Stimulated activated CD4-positive, alpha-beta T cell treated with anti-CD3 and anti-CD28 coated beads, Interleukin-4, amount 100 ng/mL, for 1 hour (primary cell): ENCODE results near the gene ADM.
A peak's percentile ranks its signal among the peaks of the same experiment; 100 is the strongest.
"Not testable (repeated sequence)": the region's sequence is repeated elsewhere in the genome, so short reads cannot be mapped to it uniquely, and the experiment has no call there.

Source experiments
- DNase-seq: peaks from one replicate; pipeline ENCODE4 v3.0.0-alpha.2; 2020

Gene ADM, protein sequence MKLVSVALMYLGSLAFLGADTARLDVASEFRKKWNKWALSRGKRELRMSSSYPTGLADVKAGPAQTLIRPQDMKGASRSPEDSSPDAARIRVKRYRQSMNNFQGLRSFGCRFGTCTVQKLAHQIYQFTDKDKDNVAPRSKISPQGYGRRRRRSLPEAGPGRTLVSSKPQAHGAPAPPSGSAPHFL

DNA sequence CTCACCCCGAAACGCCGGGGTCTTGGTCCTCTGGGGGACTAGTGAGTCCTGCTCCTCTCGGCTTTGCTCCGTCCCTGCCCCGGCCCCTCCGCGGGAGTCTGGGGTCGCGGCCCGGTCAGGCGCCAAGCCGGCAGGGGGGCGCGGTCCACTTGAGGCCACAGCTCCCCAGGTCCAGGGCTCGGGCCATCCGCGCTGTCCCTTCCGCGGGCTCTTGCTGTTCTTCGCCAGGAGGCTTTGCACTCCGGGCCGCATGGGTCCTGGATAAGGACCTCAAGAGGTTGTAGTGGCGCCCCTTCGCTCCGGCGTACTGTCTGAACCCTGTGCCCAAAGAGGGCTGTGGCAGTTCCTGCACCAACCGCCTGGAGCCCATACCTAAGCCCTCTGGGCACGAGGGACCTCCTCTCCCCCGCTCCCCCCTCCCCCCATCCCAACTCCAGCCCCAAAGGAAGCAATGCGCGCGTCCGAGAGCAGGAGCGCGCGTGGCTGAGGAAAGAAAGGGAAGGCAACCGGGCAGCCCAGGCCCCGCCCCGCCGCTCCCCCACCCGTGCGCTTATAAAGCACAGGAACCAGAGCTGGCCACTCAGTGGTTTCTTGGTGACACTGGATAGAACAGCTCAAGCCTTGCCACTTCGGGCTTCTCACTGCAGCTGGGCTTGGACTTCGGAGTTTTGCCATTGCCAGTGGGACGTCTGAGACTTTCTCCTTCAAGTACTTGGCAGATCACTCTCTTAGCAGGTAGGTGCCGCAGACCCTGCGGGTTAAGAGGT, at the start of gene ADM:
Gene ADM, plus strand, starts transcription at position 579 of the 767 bp plus-strand sequence. CDS start 628 bp downstream, outside the sequence.
- DNase-seq, result peak; percentile 37

DNA sequence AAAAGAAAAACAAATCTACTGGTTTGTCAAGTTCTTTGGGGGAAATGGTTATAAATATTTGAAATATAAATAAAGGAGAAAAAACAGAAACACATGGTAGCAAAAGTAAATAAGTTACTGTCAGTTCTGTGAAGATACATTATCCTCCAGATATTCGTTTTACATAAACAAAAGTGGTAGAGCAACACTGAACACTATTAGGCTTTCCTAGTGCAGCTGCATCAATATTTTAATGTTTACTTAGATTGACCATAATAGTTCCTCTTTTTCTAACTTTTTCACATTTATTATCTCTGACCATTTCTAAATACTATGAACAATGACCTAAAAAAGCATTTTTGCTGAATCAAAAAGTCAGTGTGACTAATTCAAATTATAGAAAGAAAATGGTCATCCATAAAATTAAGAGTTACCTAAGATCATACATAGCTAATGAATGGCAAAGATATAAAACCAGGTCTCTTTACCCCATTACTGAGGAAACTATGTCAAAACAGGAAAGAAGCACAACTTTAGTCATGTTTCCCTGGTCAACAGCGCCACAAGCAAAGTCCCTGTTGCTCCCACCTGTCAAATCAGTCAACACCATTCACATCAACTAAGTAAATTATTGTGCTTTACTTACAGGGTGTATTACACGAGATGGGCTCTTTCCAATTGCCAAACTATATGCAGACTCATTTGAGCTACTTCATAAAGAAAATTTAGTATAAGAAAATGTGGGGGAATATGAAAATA, 49.3 kb upstream of the ADM start:
- DNase-seq, result no peak

DNA sequence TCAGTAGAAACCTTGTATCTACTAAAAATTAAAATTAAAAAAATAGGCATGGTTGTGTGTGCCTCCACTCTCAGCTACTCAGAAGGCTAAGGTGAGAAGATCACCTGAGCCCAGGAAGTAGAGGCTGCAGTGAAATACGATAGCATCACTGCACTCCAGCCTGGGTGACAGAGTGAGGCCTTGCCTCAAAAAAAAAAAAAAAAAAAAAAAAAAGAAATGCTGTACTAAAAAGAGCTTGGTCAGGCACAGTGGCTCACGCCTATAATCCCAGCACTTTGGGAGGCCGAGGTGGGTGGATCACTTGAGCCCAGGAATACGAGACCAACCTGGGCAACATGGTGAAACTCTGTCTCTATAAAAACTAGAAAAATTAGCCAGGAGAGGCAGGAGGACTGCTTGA, 47.4 kb upstream of the ADM start:
- DNase-seq, result no peak

DNA sequence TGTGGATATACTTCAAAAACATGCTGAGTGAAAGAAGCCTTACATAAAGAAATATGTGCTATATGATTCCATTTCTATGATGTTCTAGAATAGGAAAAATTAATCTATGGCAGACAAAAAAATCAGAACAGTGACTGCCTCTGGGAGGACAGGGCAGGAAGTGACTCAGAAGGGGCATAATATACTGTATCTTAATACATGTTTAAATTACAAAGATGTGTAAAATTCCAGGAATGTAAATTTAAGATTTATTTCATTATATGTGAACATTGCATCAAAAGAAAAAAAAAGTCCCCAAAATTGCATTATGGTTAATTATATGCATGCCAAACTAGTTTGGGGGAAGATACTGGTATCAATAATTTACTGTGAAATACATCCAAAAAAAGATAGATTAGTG, 43.1 kb upstream of the ADM start:
- no peak for DNase-seq

DNA sequence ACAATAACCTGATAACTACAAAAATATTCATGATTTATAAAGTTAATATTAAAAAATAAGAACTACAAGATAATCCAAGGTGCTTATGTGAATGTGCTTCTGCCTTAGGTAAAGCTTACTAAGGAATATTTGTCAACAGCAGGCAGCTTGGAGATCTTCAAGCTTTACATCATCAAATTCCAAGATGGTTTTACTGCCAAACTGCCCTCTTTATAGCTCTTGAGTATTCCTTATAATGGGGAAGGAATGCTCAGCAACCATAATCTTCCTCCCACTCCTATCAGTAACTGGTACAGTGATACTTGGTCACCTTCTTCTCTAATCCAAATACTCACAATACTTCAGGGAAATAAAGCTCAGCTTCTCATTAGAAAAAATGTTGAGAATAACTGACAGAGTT, 40.9 kb upstream of the ADM start:
- no peak for DNase-seq

DNA sequence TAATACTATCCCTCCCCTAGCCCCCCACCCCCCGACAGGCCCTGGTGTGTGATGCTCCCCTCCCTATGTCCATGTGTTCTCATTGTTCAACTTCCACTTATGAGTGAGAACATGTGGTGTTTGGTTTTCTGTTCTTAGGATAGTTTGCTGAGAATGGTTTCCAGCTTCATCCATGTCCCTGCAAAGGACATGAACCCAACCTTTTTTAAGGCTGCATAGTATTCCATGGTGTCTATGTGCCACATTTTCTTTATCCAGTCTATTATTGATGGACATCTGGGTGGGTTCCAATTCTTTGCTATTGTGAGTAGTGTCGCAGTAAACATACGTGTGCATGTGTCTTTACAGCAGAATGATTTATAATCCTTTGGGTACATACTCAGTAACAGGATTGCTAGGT, 40.2 kb upstream of the ADM start:
- not testable (repeated sequence) for DNase-seq

DNA sequence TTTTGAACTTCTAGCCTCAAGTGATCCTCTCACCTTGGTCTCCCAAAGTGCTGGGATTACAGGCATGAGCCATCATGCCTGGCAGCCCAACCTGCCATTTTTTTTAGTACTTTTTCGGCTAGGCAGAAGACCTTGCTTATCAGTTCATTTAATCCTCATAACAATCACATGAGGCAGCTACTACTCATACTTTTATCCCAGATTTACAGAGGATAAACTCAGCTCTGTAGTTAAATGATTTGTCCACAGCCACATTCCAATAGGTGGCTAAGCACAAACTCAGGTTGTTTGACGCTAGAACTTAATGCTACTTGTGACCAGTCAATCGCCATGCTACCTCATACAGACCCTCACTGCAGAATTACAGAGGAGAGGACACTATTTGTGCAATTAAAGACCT, 38.9 kb upstream of the ADM start:
- no peak for DNase-seq

DNA sequence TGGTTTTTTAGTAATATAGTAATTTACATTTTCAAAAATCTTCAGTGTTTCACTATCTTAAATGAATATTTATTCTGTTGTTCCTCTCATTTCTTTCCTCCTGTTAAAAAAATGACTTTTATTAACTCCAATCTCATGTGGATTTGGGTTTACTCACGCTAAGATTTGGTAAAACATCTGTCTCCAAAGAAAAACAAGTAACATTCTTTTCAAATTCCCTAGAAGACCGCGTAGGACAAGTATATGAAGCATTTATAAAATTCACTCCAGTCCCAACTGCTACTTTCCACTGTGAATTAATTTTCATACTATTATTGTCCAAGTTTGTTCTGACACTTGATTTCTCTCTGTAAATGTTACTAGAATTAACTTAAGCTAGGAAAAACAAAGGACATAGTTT, 37.1 kb upstream of the ADM start:
- DNase-seq, result no peak

DNA sequence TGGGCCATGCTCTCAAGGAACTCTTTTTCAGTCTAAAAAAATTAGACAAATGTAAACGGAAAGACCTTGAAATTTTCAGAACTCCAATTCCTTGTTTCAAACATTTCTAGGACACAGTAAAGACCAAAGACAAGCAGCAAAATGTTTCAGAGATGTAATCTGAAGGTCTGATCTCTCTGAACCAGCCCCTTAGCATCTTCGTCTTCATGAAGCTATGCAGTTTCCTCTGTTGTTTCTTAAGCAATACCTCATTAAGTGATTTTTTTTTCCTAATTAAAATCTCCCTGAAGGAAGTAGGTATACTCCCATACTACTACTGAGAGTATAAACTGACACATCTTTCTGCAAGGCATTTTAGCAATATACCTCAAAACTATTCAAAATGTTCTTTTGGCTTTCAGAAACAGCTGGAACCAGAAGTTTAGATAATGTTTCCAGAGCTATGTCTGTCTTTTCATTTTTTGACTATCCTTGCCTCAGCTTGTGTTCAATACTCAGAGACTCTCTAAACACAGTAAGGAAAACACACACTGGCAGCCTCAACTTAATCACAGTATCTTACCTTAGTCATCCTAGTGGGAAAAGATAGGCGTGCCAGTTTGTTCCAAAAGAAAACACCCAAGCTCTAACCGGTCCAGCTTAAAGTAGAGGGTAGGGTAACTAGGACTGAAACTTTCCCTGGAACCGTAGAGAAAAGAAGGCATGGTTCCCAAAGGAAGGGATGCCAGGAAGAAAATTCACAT, 36.0 kb upstream of the ADM start:
- DNase-seq, result no peak

DNA sequence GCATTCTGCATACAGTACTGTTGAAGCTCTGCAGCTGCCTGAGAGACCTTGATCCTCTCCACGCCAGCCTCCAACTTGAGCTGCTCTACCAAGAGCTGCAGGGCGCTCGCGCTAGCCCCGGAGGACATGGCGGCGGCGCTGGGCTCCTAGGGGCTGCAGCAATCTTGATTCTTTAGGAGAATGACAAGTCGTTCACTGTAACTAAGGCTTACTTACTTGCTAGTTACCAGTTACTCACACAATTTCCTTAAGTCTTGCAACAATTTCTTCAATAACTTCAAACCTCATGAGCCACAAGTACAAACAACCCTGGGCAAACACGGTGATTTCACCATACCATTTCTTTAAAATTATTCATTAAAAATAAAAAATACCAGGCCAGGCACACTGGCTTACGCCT, 32.7 kb upstream of the ADM start:
- no peak for DNase-seq

DNA sequence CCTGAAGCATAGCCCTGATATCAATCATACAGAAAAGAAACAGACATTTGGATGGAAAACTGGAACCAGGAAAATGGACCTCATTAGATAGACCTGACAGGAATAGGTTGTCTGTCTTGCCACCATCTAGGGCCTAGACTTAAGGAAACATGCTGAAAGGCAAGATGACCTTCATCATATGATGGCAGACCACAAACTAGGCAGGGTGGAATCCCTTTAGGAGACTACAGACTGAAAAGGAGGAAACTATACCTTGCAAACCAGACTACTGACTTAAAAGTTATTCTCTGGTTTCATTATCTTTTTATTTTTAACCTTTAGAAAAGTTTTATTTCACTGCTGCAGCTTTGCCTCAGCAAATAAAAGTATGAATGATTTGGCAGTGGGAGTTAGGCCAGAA, 31.1 kb upstream of the ADM start:
- DNase-seq, result no peak

DNA sequence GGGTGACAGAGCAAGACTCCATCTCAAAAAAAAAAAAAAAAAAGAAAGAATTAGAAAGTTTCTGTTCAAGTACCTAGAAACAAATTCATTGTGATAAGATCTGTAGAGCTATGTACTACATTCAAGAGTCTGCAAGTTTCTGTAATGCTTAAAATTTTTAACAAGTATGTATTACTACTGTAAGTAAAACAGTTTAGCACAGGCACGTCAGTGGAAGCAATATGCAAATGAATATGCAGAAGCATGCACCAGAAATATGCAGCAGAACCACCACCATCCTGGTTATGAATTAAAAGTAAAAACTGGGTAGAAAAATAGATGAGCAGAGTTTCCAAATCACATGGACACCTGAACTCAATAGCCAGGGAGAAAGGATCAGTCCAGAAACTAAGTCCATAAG, 30.1 kb upstream of the ADM start:
- no peak for DNase-seq

DNA sequence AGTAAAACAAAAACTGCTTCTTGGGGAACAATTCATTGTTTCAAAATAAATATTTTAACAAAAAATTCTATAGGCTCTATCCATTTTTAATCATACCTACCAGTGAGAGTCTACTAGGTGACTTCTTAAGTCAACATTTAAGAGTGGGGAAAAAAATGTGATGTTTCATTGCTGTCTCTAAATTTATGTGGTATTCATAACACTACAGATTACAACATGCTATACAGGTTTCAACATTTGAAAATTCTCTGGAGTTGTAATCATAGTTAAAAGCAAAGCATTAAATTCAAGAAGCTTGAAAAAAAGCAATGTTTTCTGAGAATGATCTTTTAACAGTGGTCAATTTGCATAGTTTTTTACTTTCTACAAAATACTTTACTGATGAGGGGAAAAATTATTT, 29.2 kb upstream of the ADM start:
- DNase-seq, result no peak

DNA sequence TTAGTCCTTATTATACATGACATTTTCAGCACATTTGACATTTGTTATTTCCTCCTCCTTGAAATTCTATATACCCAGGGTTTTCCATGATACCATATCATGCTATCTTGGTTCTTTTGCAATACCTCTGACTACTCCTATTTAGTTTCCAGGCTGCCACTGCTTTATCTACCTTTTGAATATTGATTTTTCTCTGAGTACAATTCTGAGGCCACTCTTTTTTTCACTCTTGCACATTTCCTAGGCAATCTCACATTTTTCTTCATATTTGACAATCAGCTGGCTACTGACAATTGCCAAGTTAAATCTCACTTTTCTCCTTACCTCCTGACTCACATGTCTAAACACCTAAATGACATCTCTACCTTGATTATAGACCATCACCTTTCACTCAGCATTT, 22.8 kb upstream of the ADM start:
- no peak for DNase-seq

DNA sequence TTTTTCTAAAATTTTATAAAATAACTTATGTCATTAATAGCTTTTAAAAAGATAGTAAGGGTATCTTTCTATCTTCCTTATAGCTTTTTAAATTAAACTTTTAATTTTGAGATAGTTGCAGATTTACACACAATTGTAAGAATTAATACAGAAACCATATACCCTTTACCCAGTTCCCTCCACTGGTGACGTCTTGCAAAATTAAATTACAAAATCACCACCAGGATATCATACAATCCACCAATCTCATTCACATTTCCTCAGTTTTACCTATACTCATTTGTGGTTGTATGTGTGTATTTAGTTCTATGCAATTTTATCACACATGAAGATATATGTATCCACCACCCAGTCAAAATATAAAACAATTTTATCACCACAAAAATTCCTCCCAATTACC, 20.9 kb upstream of the ADM start:
- DNase-seq, result no peak

DNA sequence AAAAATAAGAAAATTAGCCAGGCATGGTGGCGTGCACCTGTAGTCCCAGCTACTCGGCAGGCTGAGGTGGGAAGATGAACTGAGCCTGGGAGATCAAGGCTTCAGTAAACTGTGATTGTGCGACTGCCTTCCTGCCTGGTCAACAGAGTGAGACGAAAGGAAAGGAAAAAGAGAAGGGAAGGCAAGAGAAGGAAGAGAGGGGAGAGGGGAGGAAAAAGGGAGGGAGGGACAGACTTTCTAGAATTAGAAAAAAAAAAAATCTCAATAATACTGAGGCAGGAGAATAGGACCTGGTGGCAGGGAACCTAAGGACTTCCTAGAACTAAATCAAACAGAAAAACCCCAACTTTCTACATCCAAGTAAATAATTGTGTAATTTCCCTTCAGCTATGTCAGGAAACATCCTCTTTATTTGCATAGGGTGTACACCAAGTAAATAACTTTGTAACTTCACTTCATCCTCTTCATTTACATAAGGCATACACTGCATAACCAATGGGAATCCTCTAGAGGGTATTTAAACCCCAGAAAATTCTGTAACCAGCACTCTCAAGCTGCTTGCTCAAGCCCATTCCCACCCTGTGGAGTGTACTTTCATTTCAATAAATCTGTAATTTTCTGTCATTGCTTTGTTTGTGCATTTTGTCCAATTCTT, 19.6 kb upstream of the ADM start:
- no peak for DNase-seq

DNA sequence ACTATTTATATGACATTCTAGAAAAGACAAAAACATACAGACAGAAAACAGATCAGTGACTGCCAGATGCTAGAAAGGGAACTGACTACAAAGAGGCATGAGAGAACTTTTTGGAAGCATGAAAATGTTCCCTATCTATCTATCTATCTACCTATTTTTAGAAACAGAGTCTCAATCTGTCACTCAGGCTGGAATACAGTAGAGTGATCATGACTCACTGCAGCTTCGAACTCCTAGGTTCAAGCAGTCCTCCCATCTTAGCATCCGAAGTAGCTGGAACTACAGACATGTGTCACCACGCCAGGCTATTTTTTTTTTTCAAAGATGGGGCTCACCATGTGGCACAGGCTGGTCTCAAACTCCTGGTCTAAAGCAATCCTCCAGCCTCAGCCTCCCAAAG, 17.7 kb upstream of the ADM start:
- DNase-seq, result no peak

DNA sequence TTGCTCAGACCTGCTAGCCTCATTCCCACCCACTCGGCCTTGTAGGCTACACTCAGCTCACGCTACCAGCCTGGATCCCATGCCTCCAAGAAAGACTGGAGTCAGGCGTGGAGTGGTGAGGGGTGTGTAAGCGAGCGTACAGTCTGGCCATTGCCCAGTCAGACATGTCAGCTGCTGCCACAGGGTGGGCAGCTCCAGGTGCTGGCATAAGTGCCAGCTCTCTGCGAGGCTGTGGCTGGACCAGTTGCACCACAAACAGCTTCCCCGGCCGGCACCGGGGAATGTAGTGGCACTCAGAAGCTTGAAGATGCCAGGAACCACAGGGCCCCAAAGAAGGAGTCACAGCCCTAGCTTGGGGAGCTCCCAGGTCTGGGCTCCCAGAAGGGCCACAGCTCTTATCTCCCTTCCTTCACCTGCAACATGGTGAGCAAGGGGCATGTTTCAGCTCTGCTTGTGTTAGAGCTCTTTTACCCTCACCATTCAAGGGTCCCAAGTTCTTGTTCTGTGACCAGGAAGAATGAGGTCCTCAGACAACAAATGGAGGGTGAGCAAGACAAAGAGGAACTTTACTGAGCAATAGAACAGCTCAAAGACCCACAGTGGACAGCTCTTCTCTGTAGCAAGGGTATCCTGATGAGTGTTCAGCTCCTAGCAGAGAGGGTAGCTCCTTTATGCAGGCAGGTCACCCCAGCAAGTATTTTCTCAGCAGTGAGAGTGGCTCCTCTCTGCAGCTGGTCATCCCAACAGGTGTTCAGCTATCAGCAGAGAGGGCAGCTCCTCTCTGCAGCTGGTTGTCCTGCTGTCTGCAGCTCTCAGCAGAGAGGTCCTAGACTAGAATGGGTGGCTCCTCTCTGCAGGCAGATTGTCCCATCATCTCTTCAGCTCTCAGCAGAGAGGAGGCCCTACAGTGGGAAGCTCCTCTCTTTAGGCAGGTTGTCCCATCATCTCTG, 16.8 kb upstream of the ADM start:
- no peak for DNase-seq

DNA sequence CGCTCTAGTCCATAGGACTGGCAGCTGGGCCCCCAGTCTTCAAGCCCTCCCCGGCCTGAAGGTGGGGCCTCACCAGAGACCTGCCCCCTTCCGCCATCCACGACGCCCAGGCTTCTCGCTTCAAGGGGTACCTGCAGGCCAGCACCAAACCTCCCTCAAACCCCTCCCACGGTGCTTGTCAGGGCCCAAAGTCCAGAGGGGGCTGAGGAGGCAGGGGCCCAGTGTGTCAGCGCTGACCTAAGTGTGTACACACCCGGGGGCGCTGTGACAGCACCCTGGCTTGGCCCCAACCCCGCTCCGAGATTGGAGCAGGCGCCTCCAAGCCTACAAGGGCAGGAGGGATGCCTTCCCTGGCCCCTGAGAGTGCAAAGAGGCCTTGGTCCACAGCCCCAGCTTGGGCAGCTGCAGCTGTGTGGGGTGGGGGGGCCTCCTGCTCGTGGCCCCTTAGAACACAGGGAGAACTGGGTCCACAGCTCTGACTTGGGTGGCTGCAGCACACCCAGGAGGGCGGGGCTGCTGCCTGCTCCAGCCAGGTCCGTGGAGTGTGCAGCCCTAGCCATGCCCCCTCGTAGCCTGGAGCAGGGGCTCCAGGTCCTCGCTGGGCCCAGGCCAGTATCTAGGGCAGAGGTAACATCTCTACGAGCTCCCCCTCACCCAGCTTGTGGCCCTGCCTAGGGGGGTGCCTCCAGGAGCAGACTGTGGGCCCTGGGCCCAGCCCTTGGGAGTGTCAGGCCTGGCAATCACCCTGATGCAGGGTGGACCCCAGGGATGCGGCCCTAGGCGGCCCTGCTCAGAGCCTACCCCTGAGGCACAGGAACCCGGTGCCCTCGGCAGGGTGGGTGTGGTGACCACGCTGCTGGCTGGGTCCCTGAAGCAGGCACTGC, 15.8 kb upstream of the ADM start:
- no peak for DNase-seq

DNA sequence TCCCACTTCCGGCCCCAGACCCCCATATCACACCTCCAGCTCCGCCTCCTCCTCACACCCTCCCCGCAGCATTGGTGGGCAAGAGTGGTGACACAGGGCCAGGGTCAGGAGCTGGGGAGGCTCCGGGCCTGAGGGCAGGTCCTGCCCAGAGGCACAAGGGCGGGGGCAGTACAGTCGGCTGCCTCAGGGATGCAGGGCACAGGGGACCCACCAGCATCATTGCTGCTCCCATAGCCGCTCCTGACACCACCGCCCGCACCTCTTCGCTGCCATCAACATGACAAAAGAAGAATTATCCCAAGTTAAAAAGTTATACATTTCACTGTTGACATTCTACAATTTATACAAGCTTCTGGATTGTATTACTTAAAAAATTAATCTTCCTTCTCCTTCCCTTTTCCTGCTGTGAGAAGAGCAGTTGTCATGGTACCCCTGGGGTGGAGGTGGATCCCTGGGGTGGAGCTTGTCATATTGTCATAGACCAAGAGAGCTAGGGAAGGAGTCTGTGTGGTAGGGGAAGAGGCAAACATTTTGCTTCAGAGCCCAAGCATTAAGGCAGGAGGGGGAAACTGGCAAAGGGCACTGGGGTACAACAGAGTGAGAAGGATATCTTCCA, 15.0 kb upstream of the ADM start:
- DNase-seq, result no peak
